ENCODE results near the gene HPCAL1.

HPCAL1 gene

DNA sequence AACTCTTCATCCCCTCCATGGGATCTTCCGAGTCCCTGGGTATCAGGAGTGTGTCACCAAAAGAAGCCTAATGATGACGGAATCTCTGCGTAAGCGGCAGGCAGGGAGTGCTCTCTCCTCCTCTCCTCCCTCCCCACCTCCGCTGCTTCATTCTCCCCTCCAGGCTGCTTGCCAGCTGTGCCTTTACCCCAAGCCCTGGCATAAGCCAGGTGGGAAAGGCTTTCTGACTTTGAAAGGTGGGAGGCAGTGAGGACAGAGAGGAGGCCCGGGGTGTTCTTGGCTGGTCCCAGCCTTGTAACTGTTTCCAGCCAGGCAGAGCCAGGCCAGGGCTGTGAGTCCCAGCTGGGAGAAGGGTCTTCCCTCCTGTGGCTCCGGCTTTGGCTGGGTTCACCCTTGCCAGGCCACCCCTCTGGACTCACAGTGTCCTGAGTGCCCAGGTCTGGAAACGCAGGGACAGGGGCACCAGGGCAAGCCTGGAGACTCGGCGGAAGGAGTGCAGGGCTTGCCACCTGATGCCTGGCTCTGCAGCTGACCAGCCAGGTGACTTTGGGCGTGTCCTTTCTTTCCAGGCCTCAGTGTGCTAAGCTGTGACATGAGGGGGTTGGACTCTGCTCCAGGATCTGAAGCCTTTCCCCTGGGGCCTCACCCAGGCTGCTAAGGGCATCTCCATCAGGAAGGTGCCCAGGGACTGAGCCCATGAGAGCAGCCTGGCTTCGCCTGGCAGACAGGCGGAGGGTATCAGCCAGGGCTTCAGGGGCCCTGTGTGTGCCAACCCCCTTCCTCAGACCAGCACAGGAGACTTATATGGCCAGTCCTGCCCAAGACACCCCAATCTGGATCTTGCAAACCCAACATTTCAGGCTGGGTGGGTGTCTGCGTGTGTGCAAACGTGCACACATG lies 32.7 kb upstream of the HPCAL1 start:
- DNase-seq = no peak

DNA sequence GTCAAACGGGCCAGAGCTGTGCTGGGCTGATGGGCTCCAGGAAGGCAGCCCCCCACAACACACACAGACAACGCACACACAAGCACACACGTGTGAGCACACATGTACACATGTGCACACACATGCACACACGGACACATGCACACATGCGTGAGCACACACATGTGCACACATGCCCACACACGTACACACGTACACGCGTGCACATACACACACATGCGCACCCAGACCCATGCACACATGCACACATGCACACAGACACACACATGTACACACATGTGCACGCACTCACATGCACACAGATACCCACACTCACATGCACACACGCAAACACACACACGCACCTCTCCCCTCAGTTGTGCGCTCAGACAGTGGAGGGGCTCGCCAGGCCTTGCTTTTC lies 31.2 kb upstream of the HPCAL1 start:
- no peak for DNase-seq

- no peak for DNase-seq
Measured at GRCh38 chr2:10271946-10272345, 30.8 kb upstream of the HPCAL1 start.

GRCh38 chr2:10272464-10272863 lies 30.2 kb upstream of the HPCAL1 start:
- DNase-seq = no peak

DNA sequence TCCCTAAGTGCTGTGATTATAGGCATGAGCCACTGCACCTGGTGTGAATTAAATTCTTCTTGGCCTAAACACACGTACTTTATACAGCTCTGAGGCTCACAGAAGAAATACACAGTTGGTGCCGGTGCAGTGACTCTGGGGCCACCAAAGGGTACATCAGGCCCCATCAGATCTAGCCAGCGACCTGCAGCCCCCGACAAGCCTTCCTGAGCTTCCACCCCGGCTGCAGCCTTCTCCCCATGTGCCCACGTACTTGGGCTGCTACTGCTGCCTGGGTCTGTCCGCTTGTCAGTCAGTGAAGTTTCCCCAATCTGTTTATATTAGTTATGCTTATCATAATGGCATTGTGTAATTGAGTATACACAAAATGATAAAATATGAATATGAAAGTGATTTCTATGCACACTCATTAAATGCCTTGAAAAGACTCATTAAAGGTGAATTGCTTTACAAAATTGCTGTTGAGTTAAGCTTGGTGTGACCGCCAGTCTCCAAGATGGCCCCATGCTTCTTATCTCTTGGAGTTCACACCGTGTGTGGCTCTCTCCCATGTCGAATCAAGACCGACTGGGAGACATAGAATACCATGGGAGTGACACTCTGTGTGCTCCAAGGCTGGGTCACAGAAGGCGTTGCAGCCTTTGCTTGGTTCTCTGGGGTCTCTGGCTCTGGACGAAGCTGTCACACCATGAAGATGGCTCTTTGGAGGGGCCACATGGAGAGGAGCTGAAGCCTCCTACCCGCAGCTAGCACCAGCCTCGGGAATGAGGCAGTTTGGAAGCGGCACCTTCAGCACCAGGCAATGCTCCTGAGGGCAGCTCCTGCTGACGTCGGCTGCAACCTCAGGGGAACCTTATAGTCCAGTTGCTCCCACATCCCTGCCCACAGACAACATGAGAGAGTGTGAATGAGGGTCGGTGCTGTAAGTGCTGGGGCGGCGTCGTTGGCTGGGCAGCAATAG lies 29.2 kb upstream of the HPCAL1 start:
- DNase-seq = no peak

GRCh38 chr2:10274376-10274775 lies 28.3 kb upstream of the HPCAL1 start:
- no peak for DNase-seq

DNA sequence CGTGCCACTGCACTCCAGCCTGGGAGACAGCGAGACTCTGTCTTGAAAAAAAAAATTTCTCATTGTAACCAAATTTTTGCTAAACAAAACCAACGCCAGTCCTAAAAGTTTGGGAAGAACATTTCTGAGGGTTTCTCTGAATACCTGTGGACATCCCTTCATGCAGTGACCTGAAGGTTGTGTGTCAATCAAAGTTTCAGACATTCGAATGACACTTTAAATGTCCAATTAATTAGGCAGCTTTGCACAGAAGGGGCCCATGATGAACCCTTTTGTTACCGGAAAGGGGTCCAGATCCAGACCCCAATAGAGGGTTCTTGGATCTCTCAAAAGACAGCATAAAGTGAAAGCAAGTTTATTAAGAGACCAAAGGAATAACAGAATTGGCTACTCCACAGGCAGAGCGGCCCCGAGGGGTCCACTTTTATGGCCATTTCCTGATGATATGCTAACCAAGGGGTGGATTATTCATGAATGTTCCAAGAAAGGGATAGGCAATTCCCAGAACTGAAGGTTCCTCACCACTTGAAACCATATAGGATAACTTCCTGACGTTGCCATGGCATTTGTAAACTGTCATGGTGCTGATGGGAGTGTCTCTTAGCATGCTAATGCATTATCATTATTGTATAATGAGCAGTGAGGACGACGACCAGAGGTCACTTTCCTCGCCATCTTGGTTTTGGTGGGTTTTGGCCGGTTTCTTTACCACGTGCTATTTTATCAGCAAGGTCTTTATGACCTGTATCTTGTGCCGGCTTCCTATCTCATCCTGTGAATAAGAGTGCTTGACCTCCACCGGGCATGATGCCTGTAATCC lies 27.5 kb upstream of the HPCAL1 start:
- no peak for DNase-seq

DNA sequence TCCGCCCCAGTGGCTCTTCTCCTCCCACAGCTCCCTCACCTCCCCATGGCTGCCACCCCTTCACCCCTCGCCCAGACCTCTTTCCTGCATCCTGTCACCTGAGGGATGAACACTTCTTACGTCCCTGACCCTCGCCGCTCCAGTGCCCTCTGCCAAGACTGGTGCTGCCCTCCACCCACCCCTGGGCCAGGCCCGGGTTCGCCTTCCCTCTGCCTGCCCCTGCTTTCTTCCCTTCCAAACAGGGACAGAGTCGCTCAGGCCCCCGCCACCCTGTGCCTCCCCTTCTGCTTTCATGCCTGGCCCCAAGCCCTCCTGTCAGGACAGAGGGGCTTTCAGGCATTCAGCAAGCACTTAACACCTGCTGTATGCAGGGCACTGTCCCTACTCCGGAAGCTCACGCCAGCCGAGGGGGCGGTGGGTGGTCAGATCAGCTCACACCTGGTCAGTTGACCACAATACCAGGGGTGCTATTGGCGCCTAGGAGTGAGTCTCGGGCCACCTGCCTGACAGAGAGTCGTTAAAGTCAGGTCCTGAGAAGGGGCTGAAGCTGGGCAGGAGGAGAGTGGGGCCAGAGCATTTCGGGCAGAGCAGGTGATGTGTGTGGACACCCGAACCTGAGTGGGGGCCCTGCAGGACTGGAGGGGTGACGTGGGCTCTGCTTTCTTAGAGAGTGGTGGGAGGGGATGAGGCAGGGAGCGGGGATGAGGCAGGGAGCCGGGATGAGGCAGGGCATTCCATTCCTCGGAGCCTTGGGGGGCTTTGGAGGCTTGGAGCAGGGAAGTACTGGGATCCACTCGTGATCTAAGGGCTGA lies 26.0 kb upstream of the HPCAL1 start:
- DNase-seq = no peak

DNA sequence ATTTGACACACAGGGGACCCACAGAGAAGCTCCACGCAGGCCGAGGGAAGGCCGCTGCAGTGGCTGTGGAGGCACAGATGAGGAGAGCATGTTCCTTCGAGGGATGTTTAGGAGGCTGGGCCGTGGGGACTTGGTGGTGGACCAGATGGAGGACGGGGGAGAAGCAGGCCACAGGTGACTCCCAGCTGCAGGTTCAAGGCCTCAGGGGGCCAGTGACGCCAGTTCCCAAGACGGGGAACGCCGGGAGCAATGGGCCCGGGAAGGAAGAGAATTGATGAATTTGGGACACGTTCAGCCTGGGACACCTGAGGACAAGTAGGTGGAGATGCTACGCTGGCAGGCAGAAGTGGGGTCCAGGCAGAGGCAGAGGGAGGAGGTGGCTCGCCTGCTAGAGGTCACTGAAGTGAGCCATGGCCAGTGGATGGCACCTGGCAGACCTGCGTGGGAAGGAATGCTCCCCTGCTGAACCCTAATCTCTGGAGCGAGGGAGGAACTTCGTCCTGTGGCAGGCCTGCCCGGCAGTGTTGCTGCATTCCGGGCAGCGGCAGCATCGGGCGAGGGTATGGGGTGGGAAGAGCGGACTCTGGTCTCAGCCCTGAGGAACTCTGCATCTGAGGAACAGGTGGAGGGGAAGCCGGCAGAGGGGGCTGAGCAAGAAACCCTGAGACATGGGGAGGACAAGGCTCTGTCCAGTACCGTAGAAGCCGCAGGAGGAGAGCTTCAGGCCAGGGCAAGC lies 25.2 kb upstream of the HPCAL1 start:
- no peak for DNase-seq

- DNase-seq = no peak
Measured at GRCh38 chr2:10278029-10278762, 24.5 kb upstream of the HPCAL1 start.

DNA sequence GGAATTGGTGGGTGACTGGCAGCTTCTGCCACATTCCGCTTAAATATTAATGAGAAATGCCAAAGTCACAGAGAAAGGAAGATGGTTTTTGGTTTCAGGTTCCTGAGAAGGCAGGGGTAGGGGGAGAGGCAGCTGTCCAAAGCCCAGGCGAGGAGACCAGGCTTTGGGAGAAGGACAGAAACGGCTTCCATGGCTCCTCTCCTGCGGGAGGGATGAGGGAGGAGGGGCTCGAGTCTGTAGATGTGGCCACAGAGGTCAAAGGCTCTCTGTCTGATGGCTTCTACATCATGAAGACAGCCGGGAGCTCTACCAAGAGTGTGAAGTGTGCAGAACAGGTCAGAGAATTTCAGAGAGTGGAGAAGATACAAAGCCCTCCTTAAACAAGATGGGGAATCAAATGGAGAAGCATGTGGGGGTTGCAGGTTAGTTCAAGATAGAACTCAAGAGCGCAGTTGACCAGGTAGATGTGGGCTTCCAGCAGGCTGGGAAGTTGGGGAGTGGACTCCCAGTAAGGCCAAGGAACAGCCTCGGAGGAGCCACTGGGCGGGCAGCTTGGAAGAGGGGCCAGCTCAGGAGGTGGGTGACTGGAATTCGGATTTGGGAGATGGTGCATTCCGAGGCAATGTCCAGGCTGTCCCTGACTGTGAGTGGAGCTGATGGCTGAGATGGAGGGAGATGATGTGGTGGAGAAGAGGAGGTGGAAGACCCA lies 23.8 kb upstream of the HPCAL1 start:
- DNase-seq = no peak

GRCh38 chr2:10279472-10279870 lies 23.2 kb upstream of the HPCAL1 start:
- DNase-seq = no peak

DNA sequence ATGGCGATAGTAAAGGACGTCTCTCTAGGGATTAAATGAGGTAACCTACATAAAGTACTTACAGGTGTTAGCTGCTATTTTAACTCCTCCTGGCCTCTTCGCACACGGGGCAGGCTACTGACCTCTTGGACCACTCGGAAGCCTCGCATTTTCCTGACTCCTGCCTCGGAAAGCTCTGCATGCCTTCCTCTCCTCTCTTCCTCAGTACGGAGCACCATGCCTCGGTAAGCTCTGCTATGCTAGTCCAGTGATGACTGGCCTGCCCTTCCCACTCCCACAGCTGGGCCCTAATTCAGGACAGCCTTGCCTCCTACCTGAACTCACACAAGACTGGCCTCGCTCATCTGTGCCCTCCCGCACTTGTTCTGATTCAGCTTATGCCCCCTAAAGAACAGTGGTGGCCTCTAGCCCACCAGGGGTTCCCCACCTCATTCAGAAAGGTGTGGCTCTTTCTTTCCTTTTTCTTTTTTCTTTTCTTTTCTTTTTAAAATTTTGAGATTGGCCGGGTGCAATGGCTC lies 22.7 kb upstream of the HPCAL1 start:
- DNase-seq = no peak

GRCh38 chr2:10281891-10282290 lies 20.8 kb upstream of the HPCAL1 start:
- DNase-seq = no peak

DNA sequence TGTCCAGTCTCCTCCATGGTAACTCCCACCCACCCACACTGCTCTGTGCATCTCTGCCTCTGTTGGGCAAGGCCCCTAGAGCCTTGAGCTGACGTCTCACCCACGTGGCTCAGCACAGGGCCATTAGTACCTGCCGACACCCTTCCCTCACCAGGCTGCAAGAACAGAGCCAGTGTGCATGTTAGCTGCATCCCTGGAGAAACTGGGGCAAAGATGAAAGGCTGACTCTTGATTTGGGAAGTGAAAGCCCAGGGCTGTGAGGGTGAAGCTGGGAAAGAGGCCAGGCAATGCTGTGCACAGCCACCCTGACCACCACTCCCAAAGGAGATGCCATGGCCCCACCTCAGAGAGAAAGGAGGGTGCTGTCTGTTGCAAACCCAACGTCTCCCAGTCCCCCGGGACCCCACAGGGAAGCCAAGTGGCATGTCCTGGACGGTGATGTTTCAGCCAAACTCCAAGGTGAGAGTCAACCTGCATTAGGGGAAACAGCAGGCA lies 20.0 kb upstream of the HPCAL1 start:
- DNase-seq = no peak

GRCh38 chr2:10283106-10284062 lies 19.3 kb upstream of the HPCAL1 start:
- DNase-seq = no peak

GRCh38 chr2:10284108-10284870 lies 18.4 kb upstream of the HPCAL1 start:
- DNase-seq = no peak
